Lower leg skin (tissue), 3 donors: ENCODE data around the gene PLA2G2D.

ENCODE experiments used
- POLR2A ChIP-seq, 2 donors: fragments of 450-650 bp; IDR thresholded peaks; one replicate each; pipeline ENCODE4 v1.6.1; 2016 to 2017; ENCODE audit warnings: antibody characterized with exemption in 2 of 2, mild to moderate bottlenecking in 1 of 2, moderate library complexity in 1 of 2
- TF ChIP-seq, protein P1 (sequence below), 3 donors: fragments of 450-650 bp; IDR thresholded peaks; one replicate each; pipeline ENCODE4 v1.5.1; 2016; ENCODE audit warnings: antibody characterized with exemption in 3 of 3, mild to moderate bottlenecking in 3 of 3, moderate library complexity in 2 of 3

DNA sequence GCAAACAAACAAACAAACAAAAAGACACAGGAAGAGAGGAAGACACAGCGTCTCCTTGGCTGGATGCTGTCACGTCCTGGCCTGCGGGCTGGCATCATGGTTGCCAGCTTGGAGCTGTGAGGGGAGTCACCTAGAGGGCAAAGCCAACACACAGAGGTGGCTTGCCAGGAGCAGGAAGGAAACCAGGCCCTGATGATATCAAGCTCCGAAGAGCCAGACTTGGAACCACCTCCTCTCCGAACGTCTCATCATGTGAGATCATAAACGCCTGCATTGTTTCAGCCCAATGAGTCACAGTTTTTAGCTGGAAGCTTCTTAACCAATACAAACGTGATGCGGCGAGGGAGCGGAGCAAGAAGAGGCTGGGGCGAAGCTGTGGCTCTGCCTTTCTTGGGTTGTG, 8.7 kb downstream of the PLA2G2D start:
- TF ChIP-seq, protein P1, sequence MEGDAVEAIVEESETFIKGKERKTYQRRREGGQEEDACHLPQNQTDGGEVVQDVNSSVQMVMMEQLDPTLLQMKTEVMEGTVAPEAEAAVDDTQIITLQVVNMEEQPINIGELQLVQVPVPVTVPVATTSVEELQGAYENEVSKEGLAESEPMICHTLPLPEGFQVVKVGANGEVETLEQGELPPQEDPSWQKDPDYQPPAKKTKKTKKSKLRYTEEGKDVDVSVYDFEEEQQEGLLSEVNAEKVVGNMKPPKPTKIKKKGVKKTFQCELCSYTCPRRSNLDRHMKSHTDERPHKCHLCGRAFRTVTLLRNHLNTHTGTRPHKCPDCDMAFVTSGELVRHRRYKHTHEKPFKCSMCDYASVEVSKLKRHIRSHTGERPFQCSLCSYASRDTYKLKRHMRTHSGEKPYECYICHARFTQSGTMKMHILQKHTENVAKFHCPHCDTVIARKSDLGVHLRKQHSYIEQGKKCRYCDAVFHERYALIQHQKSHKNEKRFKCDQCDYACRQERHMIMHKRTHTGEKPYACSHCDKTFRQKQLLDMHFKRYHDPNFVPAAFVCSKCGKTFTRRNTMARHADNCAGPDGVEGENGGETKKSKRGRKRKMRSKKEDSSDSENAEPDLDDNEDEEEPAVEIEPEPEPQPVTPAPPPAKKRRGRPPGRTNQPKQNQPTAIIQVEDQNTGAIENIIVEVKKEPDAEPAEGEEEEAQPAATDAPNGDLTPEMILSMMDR (IDR thresholded peaks at IDR 0.05), result no peak
- TF ChIP-seq POLR2A (IDR thresholded peaks at IDR 0.05), result no peak
